Fibroblast of upper back skin (primary cell): ENCODE data around the gene CCL1.
"Not testable (repeated sequence)": the region's sequence is repeated elsewhere in the genome, so short reads cannot be mapped to it uniquely, and the experiment has no call there.

Source experiments
- DNase-seq: peaks from one replicate; pipeline ENCODE4 v3.0.0-alpha.2; 2013

Gene CCL1

DNA sequence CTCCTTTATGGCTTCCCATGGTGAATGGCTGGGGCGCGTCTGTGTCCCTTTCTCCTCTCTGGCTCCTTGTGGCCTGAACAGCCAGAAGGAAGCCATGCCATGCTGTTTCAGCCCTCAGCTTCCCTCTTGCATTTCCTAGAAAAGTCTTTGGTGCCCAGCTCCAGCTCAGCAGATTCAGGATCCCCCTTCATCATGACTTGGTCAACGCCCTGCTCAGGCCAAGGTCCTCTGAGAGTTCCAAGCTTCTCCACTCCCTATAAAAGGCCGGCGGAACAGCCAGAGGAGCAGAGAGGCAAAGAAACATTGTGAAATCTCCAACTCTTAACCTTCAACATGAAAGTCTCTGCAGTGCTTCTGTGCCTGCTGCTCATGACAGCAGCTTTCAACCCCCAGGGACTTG, 6.8 kb downstream of the CCL1 start, which contains the start of gene CCL13:
CCL13 (plus strand) TSS at position 287 of the 400 bp plus-strand sequence; CDS start at position 334, 47 bp downstream.
- no peak for DNase-seq

DNA sequence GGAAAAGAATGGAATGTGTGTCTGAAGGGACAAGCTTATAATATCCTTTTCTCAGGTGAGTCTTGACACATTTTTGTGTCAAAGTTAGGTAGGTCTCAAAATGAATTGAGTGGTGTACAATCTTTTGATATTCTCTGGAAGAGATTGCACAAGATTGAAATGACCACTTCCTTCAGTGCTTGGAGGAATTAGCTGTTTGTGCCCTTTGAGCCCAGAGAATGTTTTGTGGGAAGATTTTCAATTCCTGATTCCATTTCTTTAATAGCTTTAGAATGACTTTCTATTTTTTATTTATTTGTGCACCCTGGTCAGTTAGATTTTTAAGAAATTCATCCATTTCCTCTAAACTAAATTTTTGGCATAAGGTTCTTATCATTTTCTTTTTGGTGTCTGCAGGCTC, 8.4 kb downstream of the CCL1 start:
- peak; percentile 11 for DNase-seq

DNA sequence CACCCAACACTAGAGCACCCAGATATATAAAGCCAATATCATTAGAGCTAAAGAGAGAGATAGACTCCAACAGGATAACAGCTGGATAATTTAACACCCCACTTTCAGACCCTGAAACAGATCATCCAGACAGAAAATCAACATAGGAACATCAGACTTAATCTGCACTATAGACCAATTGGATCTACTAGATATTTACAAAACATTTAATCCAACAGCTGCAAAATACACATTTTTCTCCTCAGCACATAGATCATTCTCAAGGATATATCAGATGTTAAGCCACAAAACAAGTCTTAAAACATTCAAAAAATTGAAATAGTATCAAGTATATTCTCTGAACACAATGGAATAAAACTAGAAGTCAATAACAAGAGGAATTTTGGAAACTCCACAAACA, 10.8 kb downstream of the CCL1 start:
- DNase-seq: no peak

DNA sequence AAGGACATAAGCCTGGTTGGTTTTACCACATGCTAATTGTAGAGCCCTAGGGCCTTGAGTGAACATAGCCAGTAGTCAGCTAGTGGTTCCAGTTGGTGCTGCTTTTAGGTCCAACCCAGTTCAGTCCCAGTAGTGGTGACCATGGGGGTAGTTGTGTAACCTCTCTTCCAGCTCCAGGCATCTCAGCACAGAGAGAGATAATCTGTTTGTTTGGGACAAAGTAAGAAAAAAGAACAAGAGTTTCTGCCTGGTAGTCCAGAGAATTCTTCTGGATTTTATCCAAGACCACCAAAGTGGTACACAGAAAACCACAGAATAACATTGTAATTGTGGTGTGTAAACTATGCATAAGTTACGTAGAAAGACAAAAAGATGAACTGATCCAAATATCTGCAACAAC, 11.9 kb downstream of the CCL1 start:
- no peak for DNase-seq

DNA sequence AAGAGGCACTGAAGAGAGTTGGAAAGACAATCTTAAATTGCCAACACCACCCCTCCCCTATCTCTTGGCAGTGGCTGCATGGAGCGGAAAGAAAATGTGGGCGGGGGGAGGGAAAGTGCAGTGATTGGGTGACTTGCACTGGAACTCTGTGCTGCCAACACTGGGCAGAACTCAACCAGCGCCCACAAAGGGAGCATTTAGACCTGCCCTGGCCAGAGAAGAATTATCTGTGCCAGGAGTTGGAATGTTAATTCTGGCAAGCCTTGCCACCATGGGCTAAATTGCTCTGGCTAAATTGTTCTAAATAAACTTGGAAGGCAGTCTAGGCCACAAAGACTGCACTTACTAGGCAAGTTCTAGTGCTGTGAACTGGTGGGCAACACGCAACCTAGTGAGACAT, 13.3 kb downstream of the CCL1 start:
- no peak for DNase-seq

DNA sequence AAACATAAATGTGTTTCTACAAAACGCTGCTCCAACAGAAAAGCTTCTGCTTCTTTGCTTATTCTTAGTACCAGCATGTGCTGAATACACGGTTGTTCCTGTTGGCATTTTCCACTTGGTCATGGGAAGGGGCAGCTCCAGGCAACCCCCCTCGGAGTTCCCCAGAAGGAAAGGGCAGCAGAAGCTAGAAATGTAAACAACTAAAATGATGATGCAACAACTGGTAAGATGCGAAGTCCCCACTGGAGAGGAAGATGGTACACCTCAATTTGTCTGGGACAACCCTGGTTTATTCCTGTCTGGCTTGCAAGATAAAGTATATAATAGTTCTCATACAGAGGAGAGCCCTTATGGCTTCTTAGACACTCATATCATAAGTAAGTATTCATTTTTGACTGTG, 16.0 kb downstream of the CCL1 start:
- no peak for DNase-seq

DNA sequence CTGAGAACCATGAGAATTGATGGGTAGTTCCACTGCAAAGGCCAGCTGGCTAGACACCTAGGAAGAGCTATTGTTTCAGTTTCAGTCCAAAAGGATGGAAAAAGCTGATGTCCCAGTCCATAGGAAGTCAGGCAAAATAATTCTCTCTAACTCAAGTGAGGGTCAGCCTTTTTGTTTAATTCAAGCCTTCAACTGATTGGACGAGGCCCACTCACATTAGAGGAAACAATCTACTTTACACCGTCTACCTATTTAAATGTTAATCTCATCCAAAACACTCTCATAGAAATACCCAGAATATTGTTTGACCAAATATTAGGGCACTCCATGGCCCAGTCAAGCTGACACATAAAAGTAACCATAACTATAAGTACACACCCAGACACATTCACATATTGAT, 21.1 kb downstream of the CCL1 start:
- DNase-seq: no peak

DNA sequence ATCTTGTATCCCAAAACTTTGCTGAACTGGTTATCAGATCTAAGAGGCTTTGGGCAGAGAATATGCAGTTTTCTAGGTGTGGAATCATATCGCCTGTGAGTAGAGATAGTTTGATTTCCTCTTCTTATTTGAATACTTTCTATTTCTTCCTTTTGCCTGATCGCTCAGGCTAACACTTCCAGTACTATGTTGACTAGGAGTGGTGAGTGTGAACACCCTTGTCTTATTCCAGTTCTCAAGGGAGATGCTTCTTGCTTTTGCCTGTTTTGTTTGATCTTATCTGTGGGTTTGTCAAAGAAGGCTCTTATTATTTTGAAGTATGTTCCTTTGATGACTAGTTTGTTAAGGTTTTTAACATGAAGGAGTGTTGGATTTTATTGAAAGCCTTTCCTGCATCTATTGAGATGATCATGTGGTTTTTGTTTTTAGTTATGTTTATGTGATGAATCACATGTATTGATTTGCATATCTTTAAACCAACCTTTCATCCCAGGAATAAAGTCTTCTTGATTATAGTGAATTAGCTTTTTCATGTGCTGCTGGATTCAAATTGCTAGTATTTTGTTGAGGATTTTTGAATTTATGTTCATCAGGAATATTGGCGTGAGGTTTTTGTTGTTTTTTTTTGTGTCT, 23.8 kb downstream of the CCL1 start:
- DNase-seq: no peak

DNA sequence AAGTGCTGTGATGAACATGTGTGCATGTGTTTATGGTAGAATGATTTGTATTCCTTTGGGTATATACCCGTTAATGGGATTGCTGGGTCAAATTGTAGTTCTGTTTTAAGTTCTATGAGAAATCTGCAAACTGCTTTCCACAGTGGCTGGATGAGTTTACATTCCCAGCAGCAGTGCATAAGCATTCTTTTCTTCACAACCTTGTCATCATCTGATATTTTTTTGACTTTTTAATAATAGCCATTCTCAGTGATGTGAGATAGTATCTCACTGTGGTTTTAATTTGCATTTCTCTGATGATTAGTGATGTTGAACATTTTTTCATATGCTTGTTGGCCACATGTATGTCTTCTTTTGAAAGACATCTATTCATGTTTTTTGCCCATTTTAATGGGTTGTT, 25.3 kb downstream of the CCL1 start:
- no peak for DNase-seq

DNA sequence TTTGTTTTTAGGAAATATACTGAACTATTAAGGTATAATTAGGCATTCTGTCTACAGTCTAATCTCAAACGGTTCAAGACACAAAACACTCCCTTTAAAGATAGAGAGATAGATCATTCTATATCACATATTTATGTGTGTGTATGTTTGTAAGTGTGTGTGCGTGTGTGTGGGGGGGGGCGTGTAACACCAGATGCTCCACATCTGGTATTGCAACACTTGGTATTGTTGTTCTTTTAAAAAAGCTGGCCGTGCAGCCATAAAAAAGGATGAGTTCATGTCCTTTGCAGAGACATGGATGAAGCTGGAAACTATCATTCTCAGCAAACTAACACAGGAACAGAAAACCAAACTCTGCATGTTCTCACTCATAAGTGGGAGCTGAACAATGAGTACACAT, 35.5 kb downstream of the CCL1 start:
- not testable (repeated sequence) for DNase-seq

DNA sequence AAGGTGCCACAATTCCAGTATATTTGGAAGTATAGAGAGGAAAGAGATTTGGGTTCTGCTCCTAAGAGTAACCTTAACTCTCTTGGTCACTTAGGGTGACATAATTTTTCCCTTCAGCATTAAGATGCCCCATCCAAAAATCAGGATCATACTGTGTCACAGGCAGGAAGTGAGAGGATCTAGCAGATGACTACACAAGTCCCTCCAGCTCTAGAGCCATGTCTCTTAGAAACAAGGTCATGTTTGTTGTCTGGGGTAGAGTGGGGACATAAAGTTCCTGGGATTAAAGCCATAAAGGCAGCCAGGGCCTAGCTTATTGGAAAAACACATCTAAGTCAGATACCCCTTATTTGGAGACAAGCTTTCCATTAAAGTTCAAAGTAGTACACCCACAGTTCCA, 41.1 kb downstream of the CCL1 start:
- no peak for DNase-seq

DNA sequence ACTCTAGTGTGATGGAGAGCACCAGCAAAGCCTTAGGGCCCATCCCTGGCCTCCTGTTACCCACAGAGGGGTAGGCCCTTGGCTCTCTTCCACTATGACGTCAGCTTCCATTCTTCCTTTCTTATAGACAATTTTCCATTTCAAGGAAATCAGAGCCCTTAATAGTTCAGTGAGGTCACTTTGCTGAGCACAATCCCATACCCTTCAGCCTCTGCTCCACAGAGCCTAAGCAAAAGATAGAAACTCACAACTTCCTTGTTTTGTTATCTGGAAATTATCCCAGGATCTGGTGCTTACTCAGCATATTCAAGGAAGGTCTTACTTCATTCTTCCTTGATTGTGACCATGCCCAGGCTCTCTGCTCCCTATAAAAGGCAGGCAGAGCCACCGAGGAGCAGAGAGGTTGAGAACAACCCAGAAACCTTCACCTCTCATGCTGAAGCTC, 44.0 kb downstream of the CCL1 start, which contains the start of gene CCL8:
CCL8 (plus strand) TSS at position 397 of the 445 bp plus-strand sequence. CDS start 67 bp downstream, outside the sequence.
- no peak for DNase-seq

DNA sequence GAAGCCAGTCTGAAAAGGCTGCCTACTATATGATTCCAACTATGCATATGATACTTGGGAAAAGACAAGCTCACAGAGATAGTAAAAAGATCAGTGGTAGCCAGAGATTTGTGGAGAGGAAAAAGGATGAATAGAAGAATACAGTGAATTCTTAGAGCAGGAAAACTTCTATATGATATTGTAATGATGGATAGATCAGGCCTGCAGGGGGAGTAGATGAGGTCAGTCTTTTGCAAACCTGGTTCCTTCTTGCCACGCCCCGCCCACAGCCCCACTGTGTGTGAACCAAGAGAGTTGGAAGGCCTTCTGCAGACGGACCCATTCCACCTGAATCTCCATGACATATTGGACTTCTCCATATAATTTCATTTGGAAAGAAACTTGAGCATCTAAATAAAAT, 44.6 kb downstream of the CCL1 start:
- no peak for DNase-seq

DNA sequence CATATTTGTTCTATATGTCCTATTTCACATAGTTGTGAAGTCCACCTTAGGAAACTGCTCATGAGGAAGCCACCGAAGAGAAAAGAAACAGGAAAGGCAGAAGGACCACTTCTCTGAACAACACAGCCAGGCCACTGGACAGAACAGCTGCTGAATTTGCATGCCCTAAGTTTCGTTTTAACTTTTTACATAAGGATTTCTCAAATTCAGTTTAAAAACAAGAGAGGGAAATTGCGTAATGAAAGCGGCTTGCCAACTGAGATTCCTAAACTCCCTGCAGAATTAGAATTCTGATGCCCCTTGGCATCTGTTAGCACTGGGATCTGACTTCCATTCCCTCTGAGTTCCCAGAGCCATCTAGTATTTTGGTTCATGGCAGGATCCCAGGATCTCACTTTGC, 48.8 kb downstream of the CCL1 start:
- DNase-seq: peak; percentile 56

DNA sequence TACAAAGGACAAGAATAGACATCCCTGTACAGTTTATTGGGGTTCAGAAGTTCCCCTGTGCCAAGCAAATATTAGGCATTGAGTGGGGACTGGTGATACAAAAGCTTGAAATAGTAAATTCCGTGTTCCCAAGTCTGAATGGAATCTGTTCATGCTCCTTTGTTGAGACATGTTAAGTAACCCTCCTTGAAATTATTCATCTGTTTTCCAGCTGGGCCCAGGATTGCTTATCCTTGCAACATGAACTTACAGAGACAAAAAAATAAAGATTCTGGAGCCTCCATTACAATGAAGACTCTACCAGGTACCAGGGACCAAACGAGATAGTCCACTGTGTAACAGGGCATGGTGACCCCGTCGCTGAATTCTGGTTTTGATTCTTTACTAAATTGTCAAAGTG, 49.9 kb downstream of the CCL1 start:
- peak; percentile 54 for DNase-seq

DNA sequence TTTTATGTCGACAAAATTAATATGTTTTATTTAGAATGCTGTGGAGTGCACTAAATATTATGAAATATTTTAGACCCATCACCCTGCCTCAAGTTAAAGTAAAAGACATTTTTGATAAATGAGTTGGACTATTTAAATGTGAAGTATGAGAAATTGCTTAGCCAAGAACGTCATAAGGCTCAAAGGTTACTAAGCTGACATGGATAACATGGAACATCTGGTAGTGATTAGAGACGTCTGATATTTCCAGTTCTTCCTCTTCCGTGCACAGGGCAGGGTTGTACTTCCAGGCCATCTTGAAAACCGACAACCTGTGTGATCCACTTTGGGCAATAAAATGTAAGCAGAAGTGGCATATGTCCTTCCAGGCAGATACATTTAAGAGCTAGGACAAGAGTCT, 51.0 kb downstream of the CCL1 start:
- DNase-seq: peak; percentile 86

DNA sequence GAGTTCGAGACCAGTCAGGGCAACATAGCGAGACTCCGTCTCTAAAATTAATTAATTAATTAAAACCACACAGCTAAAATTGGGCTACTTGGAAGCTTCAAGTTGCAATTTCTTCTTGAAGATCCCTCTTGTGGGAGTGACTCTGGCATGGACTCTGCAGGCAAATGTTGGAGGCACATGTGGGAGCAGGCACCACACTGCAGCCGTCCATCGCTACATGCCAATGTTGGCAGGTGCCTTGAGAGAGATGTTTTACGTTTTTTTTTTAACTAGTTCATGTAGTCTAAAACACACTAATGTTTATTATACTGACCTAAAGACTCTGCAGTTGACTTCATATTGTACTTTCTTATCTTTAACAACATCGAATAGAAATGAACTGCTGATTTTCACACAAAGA, 51.7 kb downstream of the CCL1 start:
- no peak for DNase-seq
